GM12878 (cell line): Measurements from ENCODE around the gene CASS4. TPM values are rescaled to one million over a fixed set of nuclear protein-coding genes. Genes with fewer than 3 reads are reported as not detected.

Experiments used
- ATAC-seq: fragments of 200-7000 bp; cut with Tn5 transposase; 3 replicates; pipeline ENCODE4 v1.9.1; 2020; ENCODE audit warnings: mild to moderate bottlenecking, moderate library complexity
- BruUV-seq: library from RNA; stranded (reverse); fragments of 400-500 nt; replicated peaks from 2 replicates; lab custom pipeline; 2021; lab: Mats Ljungman, UMichigan
- CTCF ChIA-PET: fragments of 300-600 bp; sonication (Branson Sonifier 250); formaldehyde crosslinking; extraction: SDS; loops from one replicate; lab custom pipeline; 2021; ENCODE audit warnings: inconsistent platforms; lab: Yijun Ruan, JAX
- POLR2A ChIA-PET: fragments of 350-600 bp; formaldehyde crosslinking; extraction: SDS; loops from one replicate; lab custom pipeline; 2021; ENCODE audit warnings: inconsistent platforms; lab: Charles Lee
- RAD21 ChIA-PET: fragments of 300-600 bp; sonication (Branson Sonifier 250); formaldehyde crosslinking; loops from one replicate; lab custom pipeline; 2023; ENCODE audit warnings: antibody characterized with exemption; ENCODE audit not compliant: unreplicated experiment; lab: Charles Lee
- SMC1A ChIA-PET: fragments of 300-600 bp; sonication (Branson Sonifier 250); formaldehyde crosslinking; loops from one replicate; lab custom pipeline; 2023; ENCODE audit not compliant: unreplicated experiment, uncharacterized antibody; lab: Charles Lee
- DNase-seq: peaks from one replicate; pipeline ENCODE4 v3.0.0-alpha.2; 2011; ENCODE audit warnings: low read depth, low spot score
- FAIRE-seq: peaks from 3 replicates; lab custom pipeline; 2011; peaks lifted over from hg19 to GRCh38; lab: Jason Lieb, UNC
- H2AFZ ChIP-seq: 2 replicates; pipeline ENCODE4 v1.6.0; 2011; ENCODE audit warnings: low read depth, low read length, control low read depth; ENCODE audit not compliant: control insufficient read depth
- H3K27ac ChIP-seq: 2 replicates; pipeline ENCODE4 v1.5.1; 2011; ENCODE audit warnings: control low read depth; ENCODE audit not compliant: control insufficient read depth, insufficient read depth
- H3K27me3 ChIP-seq, 2 experiments: replicated peaks in 1 of 2; 2 replicates each; pipeline versions ENCODE4 v1.6.0 to v1.6.1; 2011; ENCODE audit warnings: low read length in 1 of 2; ENCODE audit not compliant: control insufficient read depth in 2 of 2, insufficient read depth in 2 of 2
- H3K36me3 ChIP-seq, 2 experiments: 2 replicates each; pipeline ENCODE4 v1.5.1; 2011; ENCODE audit warnings: low read length in 1 of 2; ENCODE audit not compliant: control insufficient read depth in 2 of 2, insufficient read depth in 2 of 2
- H3K4me1 ChIP-seq: 2 replicates; pipeline ENCODE4 v1.6.1; 2011; ENCODE audit warnings: mild to moderate bottlenecking, low read length, moderate library complexity, mixed read lengths; ENCODE audit not compliant: control insufficient read depth, insufficient read depth
- H3K4me2 ChIP-seq: 2 replicates; pipeline ENCODE4 v1.6.0; 2011; ENCODE audit warnings: control low read depth; ENCODE audit not compliant: control insufficient read depth, insufficient read depth
- H3K4me3 ChIP-seq: fragments of 200-600 bp; sonication (generic); 2 replicates; pipeline ENCODE4 v1.5.1; 2016
- H3K79me2 ChIP-seq: 2 replicates; pipeline ENCODE4 v1.6.0; 2011; ENCODE audit warnings: low read length; ENCODE audit not compliant: control insufficient read depth, insufficient read depth
- H3K9ac ChIP-seq: 2 replicates; pipeline ENCODE4 v1.8.0; 2011; ENCODE audit warnings: low read length, control low read depth, mixed read lengths; ENCODE audit not compliant: control insufficient read depth, insufficient read depth
- H3K9me3 ChIP-seq: replicated peaks from 3 replicates; pipeline ENCODE4 v1.5.1; 2011; ENCODE audit warnings: mild to moderate bottlenecking, low read length; ENCODE audit not compliant: control insufficient read depth, insufficient read depth
- H4K20me1 ChIP-seq: 2 replicates; pipeline ENCODE4 v1.6.0; 2011; ENCODE audit not compliant: control insufficient read depth, insufficient read depth
- ASH2L ChIP-seq: fragments of 300-600, 200-600 bp; sonication (generic); IDR thresholded peaks from 2 replicates; pipeline ENCODE4 v1.6.1; 2017; ENCODE audit warnings: low read depth, mild to moderate bottlenecking, borderline replicate concordance
- CREM ChIP-seq: IDR thresholded peaks from 2 replicates; pipeline ENCODE4 v1.6.1; 2014; ENCODE audit warnings: antibody characterized with exemption, low read depth
- FOXK2 ChIP-seq: fragments of 450-650 bp; IDR thresholded peaks from 2 replicates; pipeline ENCODE4 v1.6.1; 2017; ENCODE audit warnings: mild to moderate bottlenecking, moderate library complexity
- MTA2 ChIP-seq: fragments of 450-650 bp; IDR thresholded peaks from 2 replicates; pipeline ENCODE4 v1.6.1; 2016; ENCODE audit warnings: low read depth, mild to moderate bottlenecking, moderate library complexity
- MYB ChIP-seq: fragments of 150-350 bp; IDR thresholded peaks from 2 replicates; pipeline ENCODE4 v1.6.1; 2014; ENCODE audit warnings: mild to moderate bottlenecking, low read depth, low read length, borderline replicate concordance
- NFYA ChIP-seq: IDR thresholded peaks from 2 replicates; pipeline ENCODE4 v1.6.1; 2011; ENCODE audit warnings: low read depth, mild to moderate bottlenecking, low read length, improper control_type of control experiment, borderline replicate concordance
- POLR2AphosphoS5 ChIP-seq: IDR thresholded peaks from 2 replicates; pipeline ENCODE4 v1.6.1; 2011; ENCODE audit warnings: mild to moderate bottlenecking, low read length, inconsistent platforms
- SREBF1 ChIP-seq: IDR thresholded peaks from 2 replicates; pipeline ENCODE4 v1.6.1; 2012; ENCODE audit warnings: mild to moderate bottlenecking, low read length
- YBX1 ChIP-seq: fragments of 450-650 bp; IDR thresholded peaks from 2 replicates; pipeline ENCODE4 v1.6.1; 2016; ENCODE audit warnings: antibody characterized with exemption
- WGBS: methylation state at CpG from one replicate; pipeline ENCODE4 v1.1.6; 2016; ENCODE audit warnings: low lambda C conversion rate; ENCODE audit not compliant: insufficient replicate concordance, insufficient coverage; ENCODE audit errors: missing lambda C conversion rate; 5-methylcytosine and 5-hydroxymethylcytosine counted together
- in situ Hi-C: fragments of 300-500 bp; cut with MboI; formaldehyde crosslinking; loops from 9 replicates; pipeline ENCODE4 v1.14.3; 2018; ENCODE audit warnings: mixed read lengths
- intact Hi-C: fragments of 100-400 bp; cut with micrococcal nuclease; formaldehyde crosslinking; loops from one replicate; pipeline ENCODE4 v1.14.2; 2022; ENCODE audit not compliant: unreplicated experiment
- polyA plus RNA-seq, 11 experiments: library from polyadenylated mRNA; depleted of rRNA in 4 of 11; unstranded in 6 of 11; stranded (reverse) in 5 of 11; fragments of >200 nt; fragmentation: Nextera tagmentation in 4 of 11; fragmentation: Illumina TruSeq in 1 of 11; extraction: Ambion mirVana in 4 of 11; extraction: Trizol in 1 of 11; gene quantifications; 1 replicate in 1 of 11; 2 replicates in 10 of 11; pipeline versions ENCODE4 v1.2.1 to v1.2.3, GENCODE V29; 2011 to 2016; ENCODE audit warnings: inconsistent platforms in 2 of 11, missing spikeins in 2 of 11, low read depth in 1 of 11
- total RNA-seq, 4 experiments: library from RNA; depleted of rRNA in 3 of 4; stranded (reverse); fragments of >200 nt in 3 of 4; fragmentation: Illumina TruSeq in 1 of 4; extraction: Trizol in 1 of 4; gene quantifications; 2 replicates each; pipeline versions ENCODE4 v1.2.1 to v1.2.3, GENCODE V29; 2013 to 2021
- TF ChIP-seq, protein P1 (sequence below): fragments of 450-650 bp; formaldehyde crosslinking; IDR thresholded peaks from 2 replicates; pipeline ENCODE4 v1.4.0; 2020; ENCODE audit warnings: mild to moderate bottlenecking, moderate library complexity
- TF ChIP-seq, protein P2 (sequence below): IDR thresholded peaks from 2 replicates; pipeline ENCODE4 v1.6.1; 2012; ENCODE audit warnings: improper control_type of control experiment, low read depth, low read length; ENCODE audit not compliant: insufficient replicate concordance
- TF ChIP-seq, protein P3 (sequence below): fragments of 450-650 bp; IDR thresholded peaks from 2 replicates; pipeline ENCODE4 v1.6.1; 2017; ENCODE audit warnings: mild to moderate bottlenecking, low read depth, inconsistent platforms; ENCODE audit not compliant: poor library complexity, severe bottlenecking

Gene CASS4
- total and polyA plus RNA-seq, 10 of the 15 experiments (the other 5 are each of a cell fraction or from before 2014, with no cell fraction given), result 0.04 to 0.24 (median 0.11) TPM; not detected in 1

DNA sequence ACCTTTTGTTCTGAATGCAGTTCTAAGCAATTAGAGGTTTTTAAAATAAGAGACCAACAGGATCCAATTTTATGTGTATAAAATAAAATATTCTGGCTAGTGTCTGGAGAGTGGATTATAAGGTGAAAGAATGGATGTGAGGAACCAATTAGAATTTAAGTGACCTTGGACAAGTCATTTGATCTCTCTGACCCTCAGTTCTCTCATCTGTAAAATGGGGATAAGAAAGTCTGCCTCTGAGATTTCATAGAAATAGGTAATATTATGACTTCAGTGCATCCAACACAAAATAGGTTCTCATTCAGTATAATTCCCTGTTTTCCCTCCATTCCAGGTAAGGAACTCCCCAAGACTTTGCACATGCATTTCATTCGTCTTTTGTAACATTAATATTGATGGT lies 18.9 kb downstream of the CASS4 start:
- no peak overlapping the region for H2AFZ ChIP-seq
- H3K4me3 ChIP-seq, result no peak overlapping the region
- RAD21 ChIA-PET, result no interaction called here
- no peak for ATAC-seq
- no peak overlapping the region for H3K4me2 ChIP-seq
- in situ Hi-C loops, result no loop called here
- no TSS peak for BruUV-seq
- no peaks in the 10 kb centered on the region for H3K9me3 ChIP-seq
- no peak overlapping the region for H3K27ac ChIP-seq
- TF ChIP-seq CREM (no peak), YBX1 (no peak), ASH2L (no peak), SREBF1 (no peak), NFYA (no peak), POLR2AphosphoS5 (no peak), MTA2 (no peak), MYB (no peak), FOXK2 (no peak)
- TF ChIP-seq, protein P1, sequence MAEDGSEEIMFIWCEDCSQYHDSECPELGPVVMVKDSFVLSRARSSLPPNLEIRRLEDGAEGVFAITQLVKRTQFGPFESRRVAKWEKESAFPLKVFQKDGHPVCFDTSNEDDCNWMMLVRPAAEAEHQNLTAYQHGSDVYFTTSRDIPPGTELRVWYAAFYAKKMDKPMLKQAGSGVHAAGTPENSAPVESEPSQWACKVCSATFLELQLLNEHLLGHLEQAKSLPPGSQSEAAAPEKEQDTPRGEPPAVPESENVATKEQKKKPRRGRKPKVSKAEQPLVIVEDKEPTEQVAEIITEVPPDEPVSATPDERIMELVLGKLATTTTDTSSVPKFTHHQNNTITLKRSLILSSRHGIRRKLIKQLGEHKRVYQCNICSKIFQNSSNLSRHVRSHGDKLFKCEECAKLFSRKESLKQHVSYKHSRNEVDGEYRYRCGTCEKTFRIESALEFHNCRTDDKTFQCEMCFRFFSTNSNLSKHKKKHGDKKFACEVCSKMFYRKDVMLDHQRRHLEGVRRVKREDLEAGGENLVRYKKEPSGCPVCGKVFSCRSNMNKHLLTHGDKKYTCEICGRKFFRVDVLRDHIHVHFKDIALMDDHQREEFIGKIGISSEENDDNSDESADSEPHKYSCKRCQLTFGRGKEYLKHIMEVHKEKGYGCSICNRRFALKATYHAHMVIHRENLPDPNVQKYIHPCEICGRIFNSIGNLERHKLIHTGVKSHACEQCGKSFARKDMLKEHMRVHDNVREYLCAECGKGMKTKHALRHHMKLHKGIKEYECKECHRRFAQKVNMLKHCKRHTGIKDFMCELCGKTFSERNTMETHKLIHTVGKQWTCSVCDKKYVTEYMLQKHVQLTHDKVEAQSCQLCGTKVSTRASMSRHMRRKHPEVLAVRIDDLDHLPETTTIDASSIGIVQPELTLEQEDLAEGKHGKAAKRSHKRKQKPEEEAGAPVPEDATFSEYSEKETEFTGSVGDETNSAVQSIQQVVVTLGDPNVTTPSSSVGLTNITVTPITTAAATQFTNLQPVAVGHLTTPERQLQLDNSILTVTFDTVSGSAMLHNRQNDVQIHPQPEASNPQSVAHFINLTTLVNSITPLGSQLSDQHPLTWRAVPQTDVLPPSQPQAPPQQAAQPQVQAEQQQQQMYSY (CRISPR knock-in tag), result no peak
- TF ChIP-seq, protein P2, sequence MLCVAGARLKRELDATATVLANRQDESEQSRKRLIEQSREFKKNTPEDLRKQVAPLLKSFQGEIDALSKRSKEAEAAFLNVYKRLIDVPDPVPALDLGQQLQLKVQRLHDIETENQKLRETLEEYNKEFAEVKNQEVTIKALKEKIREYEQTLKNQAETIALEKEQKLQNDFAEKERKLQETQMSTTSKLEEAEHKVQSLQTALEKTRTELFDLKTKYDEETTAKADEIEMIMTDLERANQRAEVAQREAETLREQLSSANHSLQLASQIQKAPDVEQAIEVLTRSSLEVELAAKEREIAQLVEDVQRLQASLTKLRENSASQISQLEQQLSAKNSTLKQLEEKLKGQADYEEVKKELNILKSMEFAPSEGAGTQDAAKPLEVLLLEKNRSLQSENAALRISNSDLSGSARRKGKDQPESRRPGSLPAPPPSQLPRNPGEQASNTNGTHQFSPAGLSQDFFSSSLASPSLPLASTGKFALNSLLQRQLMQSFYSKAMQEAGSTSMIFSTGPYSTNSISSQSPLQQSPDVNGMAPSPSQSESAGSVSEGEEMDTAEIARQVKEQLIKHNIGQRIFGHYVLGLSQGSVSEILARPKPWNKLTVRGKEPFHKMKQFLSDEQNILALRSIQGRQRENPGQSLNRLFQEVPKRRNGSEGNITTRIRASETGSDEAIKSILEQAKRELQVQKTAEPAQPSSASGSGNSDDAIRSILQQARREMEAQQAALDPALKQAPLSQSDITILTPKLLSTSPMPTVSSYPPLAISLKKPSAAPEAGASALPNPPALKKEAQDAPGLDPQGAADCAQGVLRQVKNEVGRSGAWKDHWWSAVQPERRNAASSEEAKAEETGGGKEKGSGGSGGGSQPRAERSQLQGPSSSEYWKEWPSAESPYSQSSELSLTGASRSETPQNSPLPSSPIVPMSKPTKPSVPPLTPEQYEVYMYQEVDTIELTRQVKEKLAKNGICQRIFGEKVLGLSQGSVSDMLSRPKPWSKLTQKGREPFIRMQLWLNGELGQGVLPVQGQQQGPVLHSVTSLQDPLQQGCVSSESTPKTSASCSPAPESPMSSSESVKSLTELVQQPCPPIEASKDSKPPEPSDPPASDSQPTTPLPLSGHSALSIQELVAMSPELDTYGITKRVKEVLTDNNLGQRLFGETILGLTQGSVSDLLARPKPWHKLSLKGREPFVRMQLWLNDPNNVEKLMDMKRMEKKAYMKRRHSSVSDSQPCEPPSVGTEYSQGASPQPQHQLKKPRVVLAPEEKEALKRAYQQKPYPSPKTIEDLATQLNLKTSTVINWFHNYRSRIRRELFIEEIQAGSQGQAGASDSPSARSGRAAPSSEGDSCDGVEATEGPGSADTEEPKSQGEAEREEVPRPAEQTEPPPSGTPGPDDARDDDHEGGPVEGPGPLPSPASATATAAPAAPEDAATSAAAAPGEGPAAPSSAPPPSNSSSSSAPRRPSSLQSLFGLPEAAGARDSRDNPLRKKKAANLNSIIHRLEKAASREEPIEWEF, result no peak
- TF ChIP-seq, protein P3, sequence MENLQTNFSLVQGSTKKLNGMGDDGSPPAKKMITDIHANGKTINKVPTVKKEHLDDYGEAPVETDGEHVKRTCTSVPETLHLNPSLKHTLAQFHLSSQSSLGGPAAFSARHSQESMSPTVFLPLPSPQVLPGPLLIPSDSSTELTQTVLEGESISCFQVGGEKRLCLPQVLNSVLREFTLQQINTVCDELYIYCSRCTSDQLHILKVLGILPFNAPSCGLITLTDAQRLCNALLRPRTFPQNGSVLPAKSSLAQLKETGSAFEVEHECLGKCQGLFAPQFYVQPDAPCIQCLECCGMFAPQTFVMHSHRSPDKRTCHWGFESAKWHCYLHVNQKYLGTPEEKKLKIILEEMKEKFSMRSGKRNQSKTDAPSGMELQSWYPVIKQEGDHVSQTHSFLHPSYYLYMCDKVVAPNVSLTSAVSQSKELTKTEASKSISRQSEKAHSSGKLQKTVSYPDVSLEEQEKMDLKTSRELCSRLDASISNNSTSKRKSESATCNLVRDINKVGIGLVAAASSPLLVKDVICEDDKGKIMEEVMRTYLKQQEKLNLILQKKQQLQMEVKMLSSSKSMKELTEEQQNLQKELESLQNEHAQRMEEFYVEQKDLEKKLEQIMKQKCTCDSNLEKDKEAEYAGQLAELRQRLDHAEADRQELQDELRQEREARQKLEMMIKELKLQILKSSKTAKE, result no peak
- DNase-seq, result no peak
- no peak overlapping the region for H3K9ac ChIP-seq
- 50% methylated on average over 1 of the region's 1 CpG for WGBS
- no peak for FAIRE-seq
- POLR2A ChIA-PET, result no interaction called here
- CTCF ChIA-PET, result no interaction called here
- no peaks in the 10 kb centered on the region for H3K36me3 ChIP-seq
- SMC1A ChIA-PET, result interaction anchor here (1.9 kb wide), 1 partner anchor 9 kb away, joined by 5 read pairs; no protein-coding TSS in a partner anchor
- H3K79me2 ChIP-seq, result no peaks in the 10 kb centered on the region
- H4K20me1 ChIP-seq, result no peaks in the 10 kb centered on the region
- intact Hi-C loops, result no loop called here
- peaks cover 10% of the 10 kb centered on the region for H3K4me1 ChIP-seq
- H3K27me3 ChIP-seq, result no peaks in the 10 kb centered on the region
